HG03521 (cell line): ENCODE measurements around the gene TMEM184B.

Source experiments
- ATAC-seq: cut with Tn5 transposase; IDR thresholded peaks from one replicate; pipeline ENCODE4 v1.9.1; 2021; ENCODE audit warnings: mild to moderate bottlenecking, moderate library complexity; ENCODE audit not compliant: unreplicated experiment

The TMEM184B gene

GRCh38 chr22:38207898-38208432, 64.8 kb downstream of the TMEM184B start:
- no peak for ATAC-seq

- no peak for ATAC-seq
These were observed 67.3 kb downstream of the TMEM184B start for GRCh38 chr22:38205261-38206128.

- ATAC-seq, result no peak
These were observed 68.0 kb downstream of the TMEM184B start for GRCh38 chr22:38204784-38205183.

- ATAC-seq, result no peak
These were observed 68.8 kb downstream of the TMEM184B start for GRCh38 chr22:38203855-38204514.

GRCh38 chr22:38203090-38203810, 69.6 kb downstream of the TMEM184B start:
- ATAC-seq, result no peak

- ATAC-seq, result peak; percentile 20
These were observed 70.2 kb downstream of the TMEM184B start for GRCh38 chr22:38202437-38203089.

- peak; percentile 49 for ATAC-seq
These were observed 70.9 kb downstream of the TMEM184B start, which contains the start of gene MAFF for GRCh38 chr22:38201711-38202436. Gene MAFF, plus strand, starts transcription at chr22:38201994. Its CDS starts 11,860 bp downstream, at chr22:38213854.

- ATAC-seq, result no peak
These were observed 71.5 kb downstream of the TMEM184B start for GRCh38 chr22:38201371-38201710.

GRCh38 chr22:38199826-38200559, 72.8 kb downstream of the TMEM184B start:
- no peak for ATAC-seq

GRCh38 chr22:38196791-38197419, 75.9 kb downstream of the TMEM184B start:
- ATAC-seq, result no peak

GRCh38 chr22:38193580-38193979, 79.2 kb downstream of the TMEM184B start:
- ATAC-seq, result no peak

- no peak for ATAC-seq
These were observed 80.3 kb downstream of the TMEM184B start for GRCh38 chr22:38192475-38192863.

- ATAC-seq, result no peak
These were observed 80.9 kb downstream of the TMEM184B start for GRCh38 chr22:38191731-38192474.

GRCh38 chr22:38191055-38191454, 81.8 kb downstream of the TMEM184B start:
- no peak for ATAC-seq

- no peak for ATAC-seq
These were observed 82.2 kb downstream of the TMEM184B start for GRCh38 chr22:38190581-38190980.

- no peak for ATAC-seq
These were observed 83.7 kb downstream of the TMEM184B start for GRCh38 chr22:38189104-38189503.

GRCh38 chr22:38187413-38188212, 85.2 kb downstream of the TMEM184B start:
- ATAC-seq, result no peak
